Heart left ventricle (tissue), 13 donors: ENCODE measurements around the gene STK38.

Experiments used
- CTCF ChIP-seq, 12 donors: fragments of 200-600 bp; sonication (generic) in 4 of 12; IDR thresholded peaks; one replicate each; pipeline versions ENCODE4 v1.5.0 to v1.8.0; 2018 to 2022; ENCODE audit warnings: antibody characterized with exemption in 12 of 12, mild to moderate bottlenecking in 5 of 12
- POLR2A ChIP-seq, 2 donors: fragments of 450-650 bp; IDR thresholded peaks; one replicate each; pipeline ENCODE4 v1.6.1; 2017; ENCODE audit warnings: antibody characterized with exemption in 2 of 2, mild to moderate bottlenecking in 2 of 2, moderate library complexity in 2 of 2
- donor health status: ischemic (EF 13 %, LVEDD 7.1; RV severe dilation, severe dysfunction).
- donor health status: DM: no; HTN: yes; CAD: no.
- donor health status: DM: no; HTN: no; CAD: no.
- donor health status: ischemic (EF 25% LVEDD 6.9; RV normal size, moderate dysfunction).
- donor health status: ischemic (EF 25% LVEDD 5.7; RV mildly dilated, moderate dysfunction).
- donor health status: ischemic (EF 35%, LVEDD 5.7; RV mildly dilated, moderate dysfunction).
- donor health status: nonischemic (EF 11% LVEDD 7.7; RV severe dilation, severe dysfunction).
- donor health status: DM: yes; HTN: yes; CAD: no.
- donor health status: PGD.
- donor health status: ischemic (EF 29% LVEDD 5.4; RV normal size, mild dysfunction).
- donor health status: nonischemic (EF 23%, LVEDD 6.1; RV moderate dilation, normal function).

GRCh38 chr6:36550473-36551000 is 3.3 kb upstream of the STK38 start:
- no peak for TF ChIP-seq CTCF (IDR thresholded peaks at IDR 0.05)
- TF ChIP-seq POLR2A (IDR thresholded peaks at IDR 0.05), result no peak
